ENCODE measurements around the gene GLP2R. TPM values are rescaled to one million over a fixed set of nuclear protein-coding genes. Genes with fewer than 3 reads are reported as not detected.

The GLP2R gene
- total RNA-seq, 6 experiments from 2014 or later = not detected

DNA sequence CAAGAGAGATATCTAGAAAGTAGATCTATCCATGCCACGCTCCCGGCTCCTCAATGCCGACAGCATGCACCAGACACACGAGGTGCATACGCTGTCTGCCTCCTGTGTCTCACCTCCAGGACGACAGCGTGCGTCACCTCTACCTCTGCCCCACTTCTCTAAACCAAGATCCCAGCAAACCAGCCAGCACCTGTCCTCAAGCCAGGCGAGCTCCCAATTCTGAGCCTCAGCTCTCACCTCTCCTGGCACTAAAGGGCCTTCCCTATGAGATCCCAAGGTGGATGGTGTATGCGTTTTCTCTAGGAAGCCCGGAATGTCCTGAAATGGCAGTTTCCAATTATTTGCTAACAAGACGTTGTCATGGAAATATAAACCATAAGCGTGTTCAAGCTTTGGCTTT, 115.6 kb downstream of the GLP2R start:
- Mint-ChIP-seq H3K27me3 (ENCODE audit: insufficient read depth) (peaks cover 6% of the 10 kb centered on the region), H3K36me3 (ENCODE audit: low read depth) (no peaks in the 10 kb centered on the region), H3K4me3 (no peak overlapping the region), H3K4me1 (ENCODE audit: low read depth) (no peaks in the 10 kb centered on the region), H3K9me3 (no peaks in the 10 kb centered on the region; the same call in 1 of the 2 replicates), H3K27ac (no peak overlapping the region)
- no peak for DNase-seq
- no peak for TF ChIP-seq CTCF (IDR thresholded peaks at IDR 0.05)

Other genes with a start within 250 kb of the GLP2R start
- not detected for gene CFAP52, start 249.3 kb upstream of the GLP2R start, total RNA-seq (2021; fragmentation: NEBNext Ultra II Directional; extraction: Animal tissue kit (Norgen Biotek cat#: 25700))
- gene USP43, start 180.4 kb upstream of the GLP2R start, total RNA-seq (2021; fragmentation: NEBNext Ultra II Directional; extraction: Animal tissue kit (Norgen Biotek cat#: 25700)) = under 1 TPM in 1 of 6 experiments, not detected in 5; 0.09 TPM
- gene DHRS7C, start 34.3 kb upstream of the GLP2R start, total RNA-seq (2021; fragmentation: NEBNext Ultra II Directional; extraction: Animal tissue kit (Norgen Biotek cat#: 25700)) = not detected
- gene GSG1L2, start 3.8 kb upstream of the GLP2R start, total RNA-seq (2021; fragmentation: NEBNext Ultra II Directional; extraction: Animal tissue kit (Norgen Biotek cat#: 25700)) = not detected
- not detected for gene RCVRN, start 79.3 kb downstream of the GLP2R start, total RNA-seq (2021; fragmentation: NEBNext Ultra II Directional; extraction: Animal tissue kit (Norgen Biotek cat#: 25700))